Right atrium auricular region (tissue), 2 donors: Measurements from ENCODE around the gene ITPK1. TPM values are rescaled to one million over a fixed set of nuclear protein-coding genes. Genes with fewer than 3 reads are reported as not detected.

Source experiments
- DNase-seq: peaks from one replicate; pipeline ENCODE4 v3.0.0-alpha.2; 2019; ENCODE audit warnings: low spot score
- H3K27ac ChIP-seq, 2 donors: fragments of 200-600 bp; sonication (generic); 1 replicate in 1 of 2; 2 replicates in 1 of 2; pipeline ENCODE4 v1.5.1; 2016 to 2019
- H3K27me3 ChIP-seq, 2 donors: fragments of 200-600 bp; sonication (generic); one replicate each; pipeline versions ENCODE4 v1.5.1 to v1.6.0; 2017 to 2019
- H3K36me3 ChIP-seq: fragments of 200-600 bp; sonication (generic); one replicate; pipeline ENCODE4 v1.5.1; 2016
- H3K4me1 ChIP-seq, 2 donors: fragments of 200-600 bp; sonication (generic); one replicate each; pipeline versions ENCODE4 v1.5.1 to v1.6.0; 2017 to 2019
- H3K4me3 ChIP-seq, 2 donors: fragments of 200-600 bp; sonication (generic); 1 replicate in 1 of 2; 2 replicates in 1 of 2; pipeline ENCODE4 v1.5.1; 2017 to 2019; ENCODE audit warnings: mild to moderate bottlenecking in 1 of 2, moderate library complexity in 1 of 2
- H3K9me3 ChIP-seq, 2 donors: fragments of 200-600 bp; sonication (generic); one replicate each; pipeline ENCODE4 v1.5.1; 2019
- total RNA-seq, 2 donors: library from RNA; depleted of rRNA; stranded (reverse); fragments of >200 nt; gene quantifications; one replicate each; pipeline ENCODE4 v1.1.0, GENCODE V29; 2016
- TF ChIP-seq, protein P1 (sequence below), 2 donors: fragments of 200-600 bp; sonication (generic); IDR thresholded peaks; one replicate each; pipeline ENCODE4 v1.5.1; 2019; ENCODE audit warnings: antibody characterized with exemption in 2 of 2

The ITPK1 gene
- total RNA-seq, 2 donors from 2014 or later, result 58.3 to 76.0 TPM

DNA sequence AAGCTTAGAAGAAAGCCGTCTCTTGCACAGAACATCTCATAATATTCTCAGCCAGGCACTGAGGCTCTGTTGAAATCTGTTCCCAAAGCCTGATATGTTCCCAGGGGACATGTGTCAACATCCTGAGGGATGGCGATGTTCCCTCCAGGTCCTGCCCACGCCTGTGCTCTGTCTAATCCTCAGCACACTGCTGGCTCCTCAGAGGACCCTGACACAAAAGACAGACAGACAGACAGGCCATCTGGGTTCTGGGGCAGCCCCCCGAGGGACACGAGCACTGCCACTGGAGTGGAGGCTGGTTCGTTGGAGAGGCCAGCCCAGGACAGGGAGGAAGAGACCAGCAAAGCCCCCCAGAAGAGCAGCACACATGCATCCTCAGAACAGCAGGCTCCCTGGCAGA is 165.0 kb downstream of the ITPK1 start:
- no peak for DNase-seq
- peak overlapping the region; percentile 72 to 83 for H3K27ac ChIP-seq
- H3K36me3 ChIP-seq, result peaks cover 15% of the 10 kb centered on the region
- H3K27me3 ChIP-seq, result no peaks in the 10 kb centered on the region
- H3K9me3 ChIP-seq, result no peaks in the 10 kb centered on the region
- peaks cover 0 to 53% of the 10 kb centered on the region in 2 donors for H3K4me1 ChIP-seq
- H3K4me3 ChIP-seq, result no peak overlapping the region
- TF ChIP-seq, protein P1, sequence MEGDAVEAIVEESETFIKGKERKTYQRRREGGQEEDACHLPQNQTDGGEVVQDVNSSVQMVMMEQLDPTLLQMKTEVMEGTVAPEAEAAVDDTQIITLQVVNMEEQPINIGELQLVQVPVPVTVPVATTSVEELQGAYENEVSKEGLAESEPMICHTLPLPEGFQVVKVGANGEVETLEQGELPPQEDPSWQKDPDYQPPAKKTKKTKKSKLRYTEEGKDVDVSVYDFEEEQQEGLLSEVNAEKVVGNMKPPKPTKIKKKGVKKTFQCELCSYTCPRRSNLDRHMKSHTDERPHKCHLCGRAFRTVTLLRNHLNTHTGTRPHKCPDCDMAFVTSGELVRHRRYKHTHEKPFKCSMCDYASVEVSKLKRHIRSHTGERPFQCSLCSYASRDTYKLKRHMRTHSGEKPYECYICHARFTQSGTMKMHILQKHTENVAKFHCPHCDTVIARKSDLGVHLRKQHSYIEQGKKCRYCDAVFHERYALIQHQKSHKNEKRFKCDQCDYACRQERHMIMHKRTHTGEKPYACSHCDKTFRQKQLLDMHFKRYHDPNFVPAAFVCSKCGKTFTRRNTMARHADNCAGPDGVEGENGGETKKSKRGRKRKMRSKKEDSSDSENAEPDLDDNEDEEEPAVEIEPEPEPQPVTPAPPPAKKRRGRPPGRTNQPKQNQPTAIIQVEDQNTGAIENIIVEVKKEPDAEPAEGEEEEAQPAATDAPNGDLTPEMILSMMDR (IDR thresholded peaks at IDR 0.05), result no peak

DNA sequence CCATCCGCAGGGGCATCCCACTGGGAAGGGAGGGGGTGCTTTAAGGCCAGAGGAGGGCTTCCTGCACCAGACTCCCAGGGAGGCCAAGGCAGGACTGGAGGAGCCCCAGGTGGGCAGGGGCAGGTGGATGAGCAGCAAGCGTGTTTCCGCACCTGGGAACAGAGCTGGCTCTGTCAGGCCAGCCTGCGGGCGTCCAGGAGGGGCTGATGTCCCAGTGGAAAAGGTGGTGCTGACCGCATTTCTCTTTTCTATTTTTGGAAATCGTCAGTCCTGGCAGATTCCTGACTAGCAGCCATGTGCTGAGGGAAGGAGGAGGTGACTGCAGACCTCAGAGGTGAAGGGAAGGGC is 165.6 kb downstream of the ITPK1 start:
- Histone ChIP-seq H3K36me3 (peaks cover 21% of the 10 kb centered on the region), H3K9me3 (no peaks in the 10 kb centered on the region), H3K4me1 (peaks cover 0 to 55% of the 10 kb centered on the region in 2 donors), H3K27me3 (no peaks in the 10 kb centered on the region), H3K27ac (peak overlapping the region; percentile 72 to 83), H3K4me3 (no peak overlapping the region)
- TF ChIP-seq, protein P1 (IDR thresholded peaks at IDR 0.05), result no peak
- no peak for DNase-seq

DNA sequence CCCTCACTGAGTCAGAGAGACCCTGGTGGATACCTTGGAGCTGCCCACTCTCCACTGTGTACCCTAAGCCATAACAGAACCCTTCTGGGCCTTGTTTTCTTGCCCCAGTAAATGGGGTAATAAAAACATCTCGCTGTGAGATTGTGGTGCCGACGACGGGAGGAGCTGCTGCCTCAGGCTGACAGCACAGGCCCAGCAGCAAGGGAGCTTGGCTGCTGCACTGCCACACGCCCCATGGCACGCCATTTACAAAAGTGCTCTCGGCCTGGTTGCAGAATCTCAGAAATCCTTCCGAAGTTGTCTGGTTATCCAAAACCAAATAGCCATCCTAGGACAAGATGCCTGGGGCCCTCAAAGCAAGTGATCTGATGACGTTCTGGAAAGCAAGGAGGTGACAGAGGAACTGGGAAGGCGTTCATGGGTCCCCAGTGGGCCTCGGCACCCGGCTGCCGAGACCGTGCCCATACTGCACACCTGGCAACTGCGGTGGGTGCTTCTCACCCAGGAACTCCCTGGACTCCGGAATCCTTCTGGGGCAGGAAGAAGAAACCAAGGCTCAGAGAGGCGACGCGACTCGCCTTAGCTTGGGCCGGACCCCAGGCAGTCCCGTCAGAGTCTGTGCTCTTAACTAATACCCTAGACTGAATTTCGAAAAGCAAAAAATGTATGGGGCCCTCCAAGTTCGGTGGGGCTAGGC is 166.1 kb downstream of the ITPK1 start:
- H3K27me3 ChIP-seq, result no peaks in the 10 kb centered on the region
- TF ChIP-seq, protein P1 (IDR thresholded peaks at IDR 0.05), result no peak
- no peak overlapping the region for H3K4me3 ChIP-seq
- H3K36me3 ChIP-seq, result peaks cover 26% of the 10 kb centered on the region
- no peaks in the 10 kb centered on the region for H3K9me3 ChIP-seq
- H3K4me1 ChIP-seq, result peaks cover 0 to 55% of the 10 kb centered on the region in 2 donors
- DNase-seq, result no peak
- H3K27ac ChIP-seq, result peak overlapping the region; percentile 72 to 83

DNA sequence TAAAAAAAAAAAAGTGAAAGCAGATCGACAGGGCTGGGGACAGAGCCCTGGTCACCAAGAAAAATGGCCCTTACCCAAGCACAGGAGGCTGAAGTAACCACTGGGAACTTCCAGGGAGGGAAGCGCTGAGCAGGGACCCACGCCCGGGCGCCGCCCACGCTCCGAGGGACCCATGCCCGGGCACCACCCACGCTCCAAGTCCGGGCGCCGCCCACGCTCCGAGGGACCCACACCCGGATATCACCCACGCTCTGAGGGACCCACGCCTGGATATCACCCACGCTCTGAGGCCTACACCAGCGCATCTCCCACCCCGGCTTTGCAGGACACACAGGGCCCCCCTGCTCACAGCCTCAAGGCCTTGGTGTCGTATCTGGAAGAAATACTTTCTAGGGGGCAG is 167.1 kb downstream of the ITPK1 start:
- no peak overlapping the region for H3K4me3 ChIP-seq
- H3K27ac ChIP-seq, result no peak overlapping the region
- DNase-seq, result no peak
- no peaks in the 10 kb centered on the region for H3K9me3 ChIP-seq
- H3K27me3 ChIP-seq, result no peaks in the 10 kb centered on the region
- TF ChIP-seq, protein P1 (IDR thresholded peaks at IDR 0.05), result no peak
- H3K4me1 ChIP-seq, result peaks cover 0 to 51% of the 10 kb centered on the region in 2 donors
- H3K36me3 ChIP-seq, result peaks cover 27% of the 10 kb centered on the region

DNA sequence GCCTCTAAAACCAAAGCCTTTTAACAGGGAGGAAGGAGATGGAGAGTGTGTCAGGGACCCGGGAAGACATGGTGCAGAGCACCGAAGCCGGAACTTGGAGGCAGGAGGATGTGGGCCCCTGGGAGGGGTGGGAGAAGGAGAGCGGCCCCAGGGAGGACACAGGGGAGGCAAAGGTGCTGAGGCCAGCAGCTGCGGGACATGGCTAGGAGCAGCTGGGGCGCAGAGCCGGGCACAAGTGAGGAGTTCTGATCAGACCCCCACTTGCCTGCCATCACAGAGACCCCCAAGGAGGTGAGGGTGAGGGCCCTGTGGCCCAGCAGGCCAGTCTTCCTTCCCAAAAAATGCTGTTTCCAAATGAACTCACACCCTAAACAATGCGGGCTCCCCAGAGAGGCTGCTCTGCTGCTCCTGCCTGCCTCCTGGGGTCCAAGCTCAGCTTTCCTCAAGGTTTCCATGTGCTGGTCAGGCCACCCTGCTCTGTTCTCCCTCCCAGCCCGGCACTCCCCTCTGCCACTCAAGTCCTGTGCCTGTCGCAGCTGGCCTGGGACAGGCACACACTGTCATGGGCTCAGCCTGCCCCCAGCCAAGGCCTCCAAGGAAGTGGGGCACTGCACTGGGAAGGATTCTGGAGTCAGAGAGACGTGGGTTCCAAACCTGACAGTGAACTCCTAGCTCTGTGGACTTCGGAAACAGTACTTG is 168.7 kb downstream of the ITPK1 start:
- H3K36me3 ChIP-seq, result peaks cover 43% of the 10 kb centered on the region
- H3K4me1 ChIP-seq, result peaks cover 0 to 37% of the 10 kb centered on the region in 2 donors
- TF ChIP-seq, protein P1 (IDR thresholded peaks at IDR 0.05), result no peak
- H3K27ac ChIP-seq, result no peak overlapping the region
- no peak overlapping the region for H3K4me3 ChIP-seq
- DNase-seq, result no peak
- no peaks in the 10 kb centered on the region for H3K27me3 ChIP-seq
- no peaks in the 10 kb centered on the region for H3K9me3 ChIP-seq
